Muscle layer of colon (tissue), 2 donors: ENCODE results near the gene BRD7.

Source experiments
- H3K27ac ChIP-seq: one replicate; pipeline ENCODE4 v1.7.0; 2013; ENCODE audit warnings: low read depth, mild to moderate bottlenecking, low read length, moderate library complexity
- H3K27me3 ChIP-seq, 2 donors: one replicate each; pipeline ENCODE4 v1.7.0; 2013; ENCODE audit warnings: low read length in 2 of 2, mild to moderate bottlenecking in 2 of 2; ENCODE audit not compliant: insufficient read depth in 2 of 2, control insufficient read depth in 1 of 2
- H3K36me3 ChIP-seq: one replicate; pipeline ENCODE4 v1.7.0; 2013; ENCODE audit warnings: mild to moderate bottlenecking, low read length; ENCODE audit not compliant: insufficient read depth
- H3K4me1 ChIP-seq: one replicate; pipeline ENCODE4 v1.7.0; 2013; ENCODE audit warnings: mild to moderate bottlenecking, low read length; ENCODE audit not compliant: insufficient read depth
- H3K4me3 ChIP-seq, 2 donors: one replicate each; pipeline ENCODE4 v1.7.0; 2013; ENCODE audit warnings: low read length in 2 of 2, low read depth in 1 of 2, mild to moderate bottlenecking in 1 of 2, moderate library complexity in 1 of 2
- H3K9ac ChIP-seq: one replicate; pipeline ENCODE4 v1.7.0; 2013; ENCODE audit warnings: low read length
- H3K9me3 ChIP-seq: one replicate; pipeline ENCODE4 v1.7.0; 2013; ENCODE audit warnings: mild to moderate bottlenecking, low read length
- donor health status: abdominal sarcoma.
- donor health status: Adenocarcinoma of cecum.

BRD7 gene

DNA sequence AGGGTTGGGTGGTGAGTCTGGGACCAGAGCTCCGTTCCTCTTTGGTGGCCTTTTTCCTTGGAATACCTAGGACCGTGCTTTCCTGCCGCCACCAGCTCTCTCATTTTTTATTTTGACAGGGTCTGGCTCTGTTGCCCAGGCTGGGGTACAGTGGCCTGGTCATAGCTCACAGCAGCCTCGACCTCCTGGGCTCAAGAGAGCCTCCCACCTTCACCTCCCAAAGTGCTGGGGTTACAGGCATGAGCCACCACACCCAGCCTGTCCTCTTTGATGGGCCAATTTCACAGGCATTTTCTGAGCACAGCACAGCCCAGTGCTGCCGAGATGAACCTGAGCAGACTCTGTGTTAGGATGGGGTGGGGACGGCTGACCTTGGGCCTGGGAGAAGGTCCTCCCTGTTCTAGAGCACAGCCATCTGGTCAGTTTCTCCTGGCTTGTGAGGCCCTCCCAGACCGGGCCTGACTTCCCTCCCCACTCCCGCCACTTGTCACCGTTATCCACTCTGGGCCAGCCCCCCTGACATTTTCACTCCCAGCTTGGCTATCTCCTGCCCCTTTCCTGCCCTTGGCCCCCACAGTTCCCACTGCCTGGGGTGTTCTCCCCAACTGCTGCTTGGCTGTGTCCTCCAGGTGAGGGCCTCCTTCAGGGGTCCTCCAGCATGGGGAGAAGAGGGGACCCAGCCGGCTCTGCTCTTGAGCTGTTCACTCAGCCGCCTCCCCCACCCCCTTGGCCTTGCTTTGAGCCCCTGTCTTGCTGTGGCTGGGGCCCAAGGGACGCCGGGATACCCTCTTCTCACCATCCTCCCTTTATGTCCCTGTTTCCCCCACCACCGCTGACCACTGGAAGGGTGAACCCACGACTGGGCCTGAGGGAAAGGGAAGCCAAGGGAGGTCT lies 97.4 kb downstream of the BRD7 start:
- Histone ChIP-seq H3K27me3 (no peaks in the 10 kb centered on the region), H3K9me3 (no peaks in the 10 kb centered on the region), H3K36me3 (no peaks in the 10 kb centered on the region), H3K9ac (no peak overlapping the region), H3K4me1 (no peaks in the 10 kb centered on the region), H3K4me3 (no peak overlapping the region), H3K27ac (no peak overlapping the region)

GRCh38 chr16:50270510-50271147 lies 98.2 kb downstream of the BRD7 start:
- Histone ChIP-seq H3K27me3 (no peaks in the 10 kb centered on the region), H3K4me1 (no peaks in the 10 kb centered on the region)

DNA sequence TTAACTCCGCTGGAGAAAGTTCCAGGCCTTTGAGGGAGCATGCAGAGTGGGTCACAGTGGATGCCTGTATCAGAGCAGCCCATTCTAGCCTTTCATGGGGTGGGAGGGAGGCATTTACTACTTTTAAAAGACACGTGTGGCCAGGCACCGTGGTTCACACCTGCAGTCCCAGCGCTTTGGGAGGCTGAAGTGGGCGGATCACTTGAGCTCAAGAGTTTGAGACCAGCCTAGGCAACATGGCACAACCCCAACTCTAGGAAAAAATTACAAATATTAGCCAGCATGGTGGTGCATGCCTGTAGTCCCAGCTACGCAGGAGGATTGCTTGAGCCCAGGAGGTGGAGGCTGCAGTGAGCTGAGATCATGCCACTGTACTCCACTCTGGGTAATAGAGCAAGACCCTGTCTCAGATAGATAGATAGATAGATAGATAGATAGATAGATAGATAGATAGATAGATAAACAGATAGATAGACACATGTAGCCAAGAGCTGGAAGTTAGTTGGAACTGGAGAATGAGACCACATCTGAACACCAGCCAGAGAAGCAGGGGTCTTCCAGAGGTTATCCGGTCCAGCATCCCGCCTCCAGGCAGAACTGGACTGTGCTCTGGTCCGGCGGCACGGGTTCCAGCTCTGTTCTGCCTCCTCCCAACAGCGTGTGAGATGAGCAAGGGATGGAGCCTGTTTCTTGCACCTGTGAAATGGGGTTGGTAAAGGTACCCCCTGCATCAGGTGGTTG lies 98.8 kb downstream of the BRD7 start:
- Histone ChIP-seq H3K9ac (no peak overlapping the region), H3K27me3 (no peaks in the 10 kb centered on the region), H3K9me3 (no peaks in the 10 kb centered on the region), H3K27ac (no peak overlapping the region), H3K36me3 (no peaks in the 10 kb centered on the region), H3K4me1 (no peaks in the 10 kb centered on the region), H3K4me3 (no peak overlapping the region)

More at GRCh38 chr16:50270510-50271147, 98.2 kb downstream of the BRD7 start:
- Histone ChIP-seq H3K9ac (no peak overlapping the region), H3K36me3 (no peaks in the 10 kb centered on the region), H3K4me3 (no peak overlapping the region), H3K27ac (no peak overlapping the region), H3K9me3 (no peaks in the 10 kb centered on the region)

GRCh38 chr16:50269061-50269705 lies 99.6 kb downstream of the BRD7 start:
- H3K27ac ChIP-seq: no peak overlapping the region
- H3K4me1 ChIP-seq: no peaks in the 10 kb centered on the region

DNA sequence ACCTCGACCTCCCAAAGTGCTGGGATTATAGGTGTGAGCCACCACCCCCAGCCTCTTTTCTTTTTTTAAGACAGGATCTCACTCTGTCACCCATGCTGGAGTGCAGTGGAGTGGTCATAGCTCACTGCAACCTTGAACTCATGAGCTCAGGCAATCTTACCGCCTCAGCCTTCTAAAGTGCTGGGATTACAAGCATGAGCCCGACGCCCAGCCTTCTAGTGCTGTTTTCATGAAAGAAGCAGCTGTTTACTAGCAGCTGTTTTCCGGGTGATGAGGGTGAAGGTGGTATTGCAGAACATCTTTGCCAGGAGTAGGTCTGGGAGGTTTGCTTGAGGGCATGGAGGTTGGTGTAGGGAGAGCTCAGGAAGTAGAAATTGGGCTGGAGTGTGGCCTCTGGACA lies 100.4 kb downstream of the BRD7 start:
- Histone ChIP-seq H3K4me3 (no peak overlapping the region), H3K27ac (no peak overlapping the region)

More at GRCh38 chr16:50269061-50269705, 99.6 kb downstream of the BRD7 start:
- Histone ChIP-seq H3K4me3 (no peak overlapping the region), H3K36me3 (no peaks in the 10 kb centered on the region), H3K9ac (no peak overlapping the region), H3K9me3 (no peaks in the 10 kb centered on the region), H3K27me3 (no peaks in the 10 kb centered on the region)

GRCh38 chr16:50267651-50268050 lies 101.1 kb downstream of the BRD7 start:
- Histone ChIP-seq H3K27ac (no peak overlapping the region), H3K4me1 (no peaks in the 10 kb centered on the region), H3K27me3 (no peaks in the 10 kb centered on the region), H3K4me3 (no peak overlapping the region), H3K9me3 (no peaks in the 10 kb centered on the region), H3K9ac (no peak overlapping the region), H3K36me3 (no peaks in the 10 kb centered on the region)

More for the DNA sequence above, 100.4 kb downstream of the BRD7 start:
- Histone ChIP-seq H3K27me3 (no peaks in the 10 kb centered on the region), H3K9me3 (no peaks in the 10 kb centered on the region), H3K4me1 (no peaks in the 10 kb centered on the region), H3K36me3 (no peaks in the 10 kb centered on the region), H3K9ac (no peak overlapping the region)

DNA sequence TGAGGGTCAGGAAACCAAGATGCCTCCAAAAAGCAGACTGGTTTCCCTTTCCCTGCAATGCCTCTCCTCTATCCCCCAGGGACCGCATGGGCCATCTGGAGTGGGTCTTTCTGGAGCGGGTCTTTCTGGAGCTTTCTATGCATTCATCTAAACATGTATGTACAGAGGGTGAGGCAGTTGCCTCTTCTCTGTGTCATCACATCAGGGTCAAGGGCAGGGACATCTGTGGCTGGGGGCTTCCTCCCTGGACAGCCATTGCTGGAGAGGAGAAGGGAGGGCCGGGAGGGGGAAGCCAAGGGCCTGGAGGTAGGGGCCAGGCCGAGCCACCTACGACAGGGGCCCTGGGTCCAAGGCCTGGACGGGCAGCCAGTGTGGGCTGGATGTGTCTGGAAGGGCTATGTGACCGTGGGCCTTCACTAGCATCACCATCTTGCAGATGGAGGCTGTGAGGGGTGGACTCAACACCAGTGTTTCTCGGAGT lies 101.6 kb downstream of the BRD7 start:
- no peak overlapping the region for H3K9ac ChIP-seq
- H3K9me3 ChIP-seq: no peaks in the 10 kb centered on the region
- H3K4me1 ChIP-seq: no peaks in the 10 kb centered on the region
- no peak overlapping the region for H3K27ac ChIP-seq
- H3K36me3 ChIP-seq: no peaks in the 10 kb centered on the region
- no peak overlapping the region for H3K4me3 ChIP-seq
- H3K27me3 ChIP-seq: no peaks in the 10 kb centered on the region

GRCh38 chr16:50266337-50267091 lies 102.3 kb downstream of the BRD7 start, which contains the start of gene ADCY7:
Gene ADCY7, plus strand, starts transcription at chr16:50266551. Its CDS starts 21,629 bp downstream, at chr16:50288180.
- Histone ChIP-seq H3K36me3 (no peaks in the 10 kb centered on the region), H3K27ac (no peak within 1 kb of the TSS), H3K9ac (no peak within 1 kb of the TSS), H3K9me3 (no peaks in the 10 kb centered on the region), H3K4me1 (no peaks in the 10 kb centered on the region), H3K27me3 (no peaks in the 10 kb centered on the region), H3K4me3 (no peak within 1 kb of the TSS)
